ENCODE data around the gene POC1B. TPM values are rescaled to one million over a fixed set of nuclear protein-coding genes. Genes with fewer than 3 reads are reported as not detected.

The POC1B gene
- total and polyA plus RNA-seq, 2 donors (not counting 3 experiments of a cell fraction or from before 2014, with no cell fraction given), result 7.1 to 18.2 TPM

DNA sequence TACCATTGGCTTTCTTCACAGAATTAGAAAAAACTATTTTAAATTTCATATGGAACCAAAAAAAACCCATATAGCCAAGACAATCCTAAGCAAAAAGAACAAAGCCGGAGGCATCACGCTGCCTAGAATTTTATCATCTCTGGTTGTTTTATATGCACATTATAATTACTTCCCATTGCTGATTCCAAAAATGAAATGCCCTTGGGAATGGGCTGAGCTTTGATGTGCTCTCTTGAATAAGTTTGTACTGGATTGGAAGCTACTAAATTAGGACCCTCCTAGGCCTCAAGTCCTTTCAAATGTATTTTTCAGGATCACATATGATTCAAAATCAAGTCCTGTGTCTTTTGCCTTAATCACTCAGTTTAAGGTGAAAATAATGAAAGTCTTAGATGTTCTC, 114.6 kb downstream of the POC1B start:
- H3K36me3 ChIP-seq (ENCODE audit: control insufficient read depth in 2 of 2, extremely low read depth in 1 of 2, insufficient read depth in 2 of 2, low read length in 2 of 2), result no peaks in the 10 kb centered on the region
- DNase-seq (ENCODE audit: low read depth, low spot score) (no peak), FAIRE-seq (no peak)
- no peak overlapping the region for H3K4me2 ChIP-seq (ENCODE audit: insufficient read depth, low read length)
- no peaks in the 10 kb centered on the region for H3K4me1 ChIP-seq (ENCODE audit: control insufficient read depth, extremely low read depth, insufficient read depth, low read length)
- no peaks in the 10 kb centered on the region for H3K9me3 ChIP-seq (replicated peaks; ENCODE audit: control insufficient read depth, insufficient read depth, low read length)
- H3K79me2 ChIP-seq (ENCODE audit: control insufficient read depth, insufficient read depth, low read length), result no peaks in the 10 kb centered on the region
- H3K27me3 ChIP-seq (ENCODE audit: control insufficient read depth in 2 of 2, insufficient read depth in 2 of 2, low read length in 2 of 2), result no peaks in the 10 kb centered on the region
- POLR2A ChIA-PET, result no interaction called here
- BruUV-seq (replicated peaks), result no TSS peak
- CTCF ChIA-PET, result interaction anchor here (1.2 kb wide), 1 partner anchor 11 kb away, joined by 3 read pairs; no protein-coding TSS in a partner anchor
- H3K9me1 ChIP-seq (replicated peaks; ENCODE audit: control insufficient read depth, extremely low read depth, insufficient read depth, low read length), result no peaks in the 10 kb centered on the region
- dilution Hi-C loops (cut with MboI; ENCODE audit: extremely low pct_ligation_motif_present, low sequenced_read_pairs) (no loop called here), intact Hi-C loops (cut with micrococcal nuclease) (no loop called here)
- no peak overlapping the region for H3K9ac ChIP-seq (replicated peaks; ENCODE audit: extremely low read depth, insufficient read depth, low read length)
- no peak overlapping the region for H3K27ac ChIP-seq (ENCODE audit: insufficient read depth, low read depth, low read length)
- H4K20me1 ChIP-seq (replicated peaks; ENCODE audit: control insufficient read depth, extremely low read depth, insufficient read depth, low read length), result no peaks in the 10 kb centered on the region
- TF ChIP-seq, protein P1, sequence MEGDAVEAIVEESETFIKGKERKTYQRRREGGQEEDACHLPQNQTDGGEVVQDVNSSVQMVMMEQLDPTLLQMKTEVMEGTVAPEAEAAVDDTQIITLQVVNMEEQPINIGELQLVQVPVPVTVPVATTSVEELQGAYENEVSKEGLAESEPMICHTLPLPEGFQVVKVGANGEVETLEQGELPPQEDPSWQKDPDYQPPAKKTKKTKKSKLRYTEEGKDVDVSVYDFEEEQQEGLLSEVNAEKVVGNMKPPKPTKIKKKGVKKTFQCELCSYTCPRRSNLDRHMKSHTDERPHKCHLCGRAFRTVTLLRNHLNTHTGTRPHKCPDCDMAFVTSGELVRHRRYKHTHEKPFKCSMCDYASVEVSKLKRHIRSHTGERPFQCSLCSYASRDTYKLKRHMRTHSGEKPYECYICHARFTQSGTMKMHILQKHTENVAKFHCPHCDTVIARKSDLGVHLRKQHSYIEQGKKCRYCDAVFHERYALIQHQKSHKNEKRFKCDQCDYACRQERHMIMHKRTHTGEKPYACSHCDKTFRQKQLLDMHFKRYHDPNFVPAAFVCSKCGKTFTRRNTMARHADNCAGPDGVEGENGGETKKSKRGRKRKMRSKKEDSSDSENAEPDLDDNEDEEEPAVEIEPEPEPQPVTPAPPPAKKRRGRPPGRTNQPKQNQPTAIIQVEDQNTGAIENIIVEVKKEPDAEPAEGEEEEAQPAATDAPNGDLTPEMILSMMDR (IDR thresholded peaks at IDR 0.05; ENCODE audit: extremely low read depth in 1 of 2, insufficient read depth in 1 of 2, low read depth in 1 of 2, low read length in 2 of 2), result no peak
- no peak for TF ChIP-seq GATA2 (IDR thresholded peaks at IDR 0.05; ENCODE audit: insufficient read depth, insufficient read length, low read depth, low read length)
- no peak for TF ChIP-seq EZH2 (IDR thresholded peaks at IDR 0.05; ENCODE audit: borderline replicate concordance, low read depth, low read length, severe bottlenecking)
- no peak for TF ChIP-seq POLR2A (IDR thresholded peaks at IDR 0.05; ENCODE audit: low read depth, low read length)
- no peak for TF ChIP-seq POLR2AphosphoS5 (IDR thresholded peaks at IDR 0.05; ENCODE audit: insufficient read depth, low read depth, low read length)
- no peak for TF ChIP-seq FOS (IDR thresholded peaks at IDR 0.05; ENCODE audit: borderline replicate concordance, insufficient read depth, low read length)
- TF ChIP-seq JUN (IDR thresholded peaks at IDR 0.05; ENCODE audit: borderline replicate concordance, insufficient read depth, insufficient read length, low read depth), result no peak
- TF ChIP-seq MYC (IDR thresholded peaks at IDR 0.05; ENCODE audit: low read depth, low read length), result no peak
- TF ChIP-seq, protein P2, sequence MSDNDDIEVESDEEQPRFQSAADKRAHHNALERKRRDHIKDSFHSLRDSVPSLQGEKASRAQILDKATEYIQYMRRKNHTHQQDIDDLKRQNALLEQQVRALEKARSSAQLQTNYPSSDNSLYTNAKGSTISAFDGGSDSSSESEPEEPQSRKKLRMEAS (IDR thresholded peaks at IDR 0.05; ENCODE audit: insufficient read depth, insufficient read length), result no peak
- no peak overlapping the region for H3K4me3 ChIP-seq (replicated peaks in 1 of 3; ENCODE audit: insufficient read depth in 1 of 3, low read depth in 1 of 3, low read length in 3 of 3)
- no peak overlapping the region for H2AFZ ChIP-seq (ENCODE audit: low read depth, low read length)

All from endothelial cell of umbilical vein (primary cell).